Choroid plexus epithelial cell (primary cell): ENCODE results near the gene CD247.
"Not testable (repeated sequence)": the region's sequence is repeated elsewhere in the genome, so short reads cannot be mapped to it uniquely, and the experiment has no call there.

Experiments
- DNase-seq: peaks from one replicate; pipeline ENCODE4 v3.0.0-alpha.2; 2010; ENCODE audit warnings: low read depth
- H3K4me3 ChIP-seq: 2 replicates; pipeline ENCODE4 v1.5.1; 2011; ENCODE audit warnings: low read depth, mild to moderate bottlenecking, control low read depth, low read length, moderate library complexity
- TF ChIP-seq, protein P1 (sequence below): conservative IDR thresholded peaks from 2 replicates; pipeline ENCODE4 v1.5.1; 2011; ENCODE audit warnings: low read depth, mild to moderate bottlenecking, control low read depth, inconsistent platforms, low read length, moderate library complexity

CD247 gene

DNA sequence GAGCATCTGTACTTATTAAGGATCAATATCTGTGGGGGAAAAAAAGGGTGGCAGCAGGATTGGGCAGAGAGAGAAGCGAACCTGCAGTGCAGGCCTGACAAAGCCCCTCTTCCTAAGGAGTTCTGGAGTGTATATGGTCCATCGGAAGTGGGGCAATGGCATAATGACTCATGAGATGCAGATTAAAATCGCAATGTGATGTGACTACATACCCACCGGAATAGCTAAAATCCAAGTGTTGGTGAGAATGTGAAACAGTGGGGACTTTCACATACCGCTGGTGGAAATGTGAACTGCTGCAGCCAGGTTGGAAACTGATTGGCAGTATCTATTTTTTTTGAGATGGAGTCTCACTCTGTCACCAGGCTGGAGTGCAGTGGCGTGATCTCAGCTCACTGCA lies 43.4 kb upstream of the CD247 start:
- no peak overlapping the region for H3K4me3 ChIP-seq
- DNase-seq: no peak

DNA sequence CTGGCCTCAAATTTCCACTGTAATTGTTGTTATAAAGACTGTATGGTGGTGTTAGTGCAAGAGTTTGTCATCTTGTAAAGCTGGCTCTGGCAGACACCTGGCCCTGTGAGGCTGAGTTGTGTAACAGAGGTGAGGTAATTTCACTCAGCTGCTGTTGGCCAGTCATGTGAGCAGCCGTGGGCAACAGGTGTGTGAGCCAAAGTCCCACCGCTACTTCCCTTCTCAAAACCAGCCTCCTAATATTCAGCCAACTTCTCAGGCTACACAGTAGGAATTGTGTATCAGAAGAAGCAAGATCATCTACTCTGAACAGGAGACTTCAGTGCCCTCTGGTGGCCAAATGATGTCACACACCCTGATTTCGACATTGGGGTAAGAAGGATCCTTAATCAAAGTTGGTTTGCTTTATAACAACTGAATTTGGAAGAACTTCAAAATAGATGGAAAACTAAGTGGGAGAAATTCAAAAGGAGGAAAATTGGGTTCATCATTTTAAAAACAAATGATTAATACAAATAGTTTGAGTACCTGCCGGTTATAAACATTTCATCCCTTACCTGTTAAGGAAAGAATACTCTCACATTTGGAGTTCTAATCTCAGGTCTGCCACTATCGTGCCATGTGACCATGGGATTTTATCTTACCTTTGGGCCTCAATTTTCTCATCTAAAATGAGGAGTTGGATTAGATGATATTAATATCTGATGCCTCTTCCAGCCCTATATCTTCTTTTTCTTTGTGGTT lies 37.8 kb upstream of the CD247 start:
- peak; percentile 87 for DNase-seq
- TF ChIP-seq, protein P1, sequence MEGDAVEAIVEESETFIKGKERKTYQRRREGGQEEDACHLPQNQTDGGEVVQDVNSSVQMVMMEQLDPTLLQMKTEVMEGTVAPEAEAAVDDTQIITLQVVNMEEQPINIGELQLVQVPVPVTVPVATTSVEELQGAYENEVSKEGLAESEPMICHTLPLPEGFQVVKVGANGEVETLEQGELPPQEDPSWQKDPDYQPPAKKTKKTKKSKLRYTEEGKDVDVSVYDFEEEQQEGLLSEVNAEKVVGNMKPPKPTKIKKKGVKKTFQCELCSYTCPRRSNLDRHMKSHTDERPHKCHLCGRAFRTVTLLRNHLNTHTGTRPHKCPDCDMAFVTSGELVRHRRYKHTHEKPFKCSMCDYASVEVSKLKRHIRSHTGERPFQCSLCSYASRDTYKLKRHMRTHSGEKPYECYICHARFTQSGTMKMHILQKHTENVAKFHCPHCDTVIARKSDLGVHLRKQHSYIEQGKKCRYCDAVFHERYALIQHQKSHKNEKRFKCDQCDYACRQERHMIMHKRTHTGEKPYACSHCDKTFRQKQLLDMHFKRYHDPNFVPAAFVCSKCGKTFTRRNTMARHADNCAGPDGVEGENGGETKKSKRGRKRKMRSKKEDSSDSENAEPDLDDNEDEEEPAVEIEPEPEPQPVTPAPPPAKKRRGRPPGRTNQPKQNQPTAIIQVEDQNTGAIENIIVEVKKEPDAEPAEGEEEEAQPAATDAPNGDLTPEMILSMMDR: peak; percentile 82

More for the DNA sequence above, 43.4 kb upstream of the CD247 start:
- TF ChIP-seq, protein P1: no peak

DNA sequence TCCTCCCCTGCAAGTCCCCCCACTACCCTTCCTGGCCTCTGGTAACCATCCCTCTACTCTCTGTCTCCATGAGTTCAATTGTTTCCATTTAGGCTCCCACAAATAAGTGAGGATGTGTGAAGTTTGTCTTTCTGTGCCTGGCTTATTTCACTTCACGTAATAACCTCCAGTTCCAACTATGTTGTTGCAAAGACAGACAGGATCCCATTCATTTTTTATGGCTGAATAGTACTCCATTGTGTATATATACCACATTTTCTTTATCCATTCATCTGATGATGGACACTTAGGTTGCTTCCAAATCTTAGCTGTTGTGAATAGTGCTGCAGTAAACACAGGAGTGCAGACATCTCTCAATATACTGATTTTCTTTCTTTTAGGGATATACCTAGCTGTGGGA lies 36.7 kb upstream of the CD247 start:
- not testable (repeated sequence) for DNase-seq, H3K4me3 ChIP-seq

More for the DNA sequence above, 37.8 kb upstream of the CD247 start:
- no peak overlapping the region for H3K4me3 ChIP-seq

DNA sequence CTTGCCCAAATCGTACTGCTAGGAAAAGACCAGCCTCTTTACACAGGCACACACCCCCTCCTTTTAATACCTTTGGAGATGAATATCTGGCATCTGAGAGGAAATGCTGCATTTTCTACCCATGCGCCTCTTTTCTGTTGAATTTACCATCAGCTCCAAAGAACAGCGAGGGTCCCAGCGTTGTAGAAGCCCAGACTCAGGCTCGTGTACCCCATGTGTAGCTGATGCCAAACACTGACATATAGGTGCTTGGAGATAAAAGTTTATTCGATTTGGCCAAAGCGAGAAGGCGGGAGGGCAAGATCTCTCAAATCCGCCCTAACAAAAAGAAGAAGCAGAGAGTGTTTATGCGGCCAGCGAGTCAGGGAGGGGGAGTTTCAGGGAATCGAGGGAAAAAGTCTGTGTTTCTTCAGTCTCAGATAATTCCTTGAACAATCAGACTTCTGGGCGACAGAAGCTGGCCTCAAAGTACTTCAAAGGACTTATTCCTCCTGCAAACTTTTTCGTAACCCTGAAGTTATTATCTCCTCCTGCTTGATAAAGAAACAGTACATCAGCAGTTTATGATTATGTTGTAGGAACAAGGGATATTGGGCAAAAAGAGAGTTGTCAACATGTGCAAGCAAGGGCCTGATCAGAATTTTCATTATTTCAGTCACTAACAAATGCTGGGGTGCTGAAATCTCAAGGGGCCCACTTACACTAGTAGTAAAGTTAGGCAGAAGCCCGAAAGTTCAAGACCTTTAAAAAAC lies 35.9 kb upstream of the CD247 start:
- peak overlapping the region; percentile 67 for H3K4me3 ChIP-seq
- DNase-seq: no peak
- TF ChIP-seq, protein P1: no peak

DNA sequence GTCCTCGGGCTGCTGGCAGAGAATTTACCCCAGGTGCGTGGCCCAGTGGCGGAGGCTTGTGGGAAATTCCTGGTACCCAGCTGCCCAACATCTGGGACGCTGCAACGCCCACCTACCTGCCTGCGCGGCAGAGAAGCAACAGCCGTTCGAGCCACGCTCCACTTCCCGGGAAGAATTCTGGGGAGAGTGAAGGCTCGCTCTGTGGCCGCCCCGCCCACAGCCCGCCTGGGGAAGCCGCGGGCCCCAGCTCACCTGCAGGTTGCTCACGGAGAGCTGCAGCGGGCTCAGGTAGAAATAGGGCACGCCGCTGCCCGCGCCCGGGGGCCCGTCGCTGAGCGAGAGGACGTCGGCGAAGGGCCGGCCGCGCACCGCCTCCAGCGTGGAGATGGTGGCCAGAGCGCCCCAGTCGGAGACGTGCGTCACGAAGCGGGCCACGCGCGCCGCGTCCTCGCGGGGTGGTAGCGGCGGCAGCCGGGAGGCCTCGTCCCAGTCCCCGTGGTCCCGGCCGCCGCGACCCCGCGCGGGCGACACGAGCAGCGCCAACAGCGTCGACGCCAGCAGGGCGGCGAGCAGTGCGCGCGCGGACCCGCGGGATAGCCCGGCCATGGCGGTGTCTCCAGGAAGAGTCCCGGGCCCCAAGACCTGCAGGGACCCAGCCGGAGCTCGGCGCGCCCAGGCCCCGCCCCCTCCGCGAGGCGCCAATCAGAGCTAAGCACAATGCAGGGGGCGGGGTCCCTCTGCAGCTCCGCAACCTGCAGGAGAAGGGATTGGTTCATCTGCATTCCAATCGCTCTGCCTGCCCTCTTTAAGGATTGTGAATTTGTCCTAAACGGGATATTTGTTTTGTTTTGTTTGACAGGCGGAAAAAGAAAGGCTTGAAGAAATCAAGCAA lies 35.1 kb upstream of the CD247 start, which contains the start of gene CREG1:
CREG1 (minus strand) TSS at position 627 of the 892 bp plus-strand sequence.
- peak within 1 kb of the TSS; percentile 67 for H3K4me3 ChIP-seq

DNA sequence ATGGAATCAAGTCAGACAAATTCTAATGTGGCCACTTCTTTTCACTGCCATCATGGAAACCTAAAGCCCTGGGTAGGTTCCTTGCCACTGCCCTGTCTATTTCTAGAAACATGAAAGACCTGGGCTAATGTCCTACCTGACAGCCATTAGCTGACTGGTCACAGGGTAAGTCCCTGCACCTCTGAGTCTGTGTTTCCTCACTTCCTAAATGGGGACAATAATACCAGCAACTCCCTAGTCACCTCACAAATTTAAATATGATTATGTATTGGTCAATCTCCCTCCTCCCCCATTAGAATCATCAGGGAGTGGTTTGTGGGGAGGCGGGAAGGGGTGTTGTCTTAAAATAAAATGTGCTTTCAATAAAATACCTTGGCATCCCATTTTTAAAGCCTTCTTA lies 33.0 kb upstream of the CD247 start:
- DNase-seq: no peak
- no peak overlapping the region for H3K4me3 ChIP-seq
- TF ChIP-seq, protein P1: no peak

More for the DNA sequence above, 35.1 kb upstream of the CD247 start, which contains the start of gene CREG1:
- TF ChIP-seq, protein P1: no peak
- DNase-seq: peak; percentile 93
